ENCODE measurements around the gene KLHL6. TPM values are rescaled to one million over a fixed set of nuclear protein-coding genes. Genes with fewer than 3 reads are reported as not detected.
A peak's percentile ranks its signal among the peaks of the same experiment; 100 is the strongest.

KLHL6 gene
- under 1 TPM; 0.33 to 0.40 TPM for total RNA-seq
- polyA plus RNA-seq (2013, experiment 1 of 2): 0.36 TPM
- 0.58 TPM for polyA plus RNA-seq (2013, experiment 2 of 2)
- long read RNA-seq, experiment 1: 0 reads
- long read RNA-seq, experiment 2: 0 reads
- long read RNA-seq, experiment 3, full-length matches to known transcripts: 2 of 2 reads
- long read RNA-seq, experiment 3, partial matches to known transcripts: 0 of 2 reads
- long read RNA-seq, experiment 3, other reads (novel, unspliced or antisense): 0 of 2 reads
- long read RNA-seq, experiment 4: 0 reads

- TF ChIP-seq CTCF (conservative IDR thresholded peaks at IDR 0.05): no peak
- no peaks in the 10 kb centered on the region for H3K36me3 ChIP-seq (ENCODE audit: control insufficient read depth, insufficient read depth, low read length)
- H3K27me3 ChIP-seq (ENCODE audit: control insufficient read depth, insufficient read depth, low read length, poor library complexity, severe bottlenecking): no peaks in the 10 kb centered on the region
- H3K9ac ChIP-seq (ENCODE audit: extremely low read depth, low read length, poor library complexity, severe bottlenecking): no peak within 1 kb of the TSS
- H3K9me3 ChIP-seq (ENCODE audit: control insufficient read depth, low read length): no peaks in the 10 kb centered on the region
- peaks cover 13% of the 10 kb centered on the region for H3K4me1 ChIP-seq (ENCODE audit: control insufficient read depth, insufficient read depth, low read length)
- Mint-ChIP-seq H3K4me3 (no peak within 1 kb of the TSS), H3K9me3 (no peaks in the 10 kb centered on the region), H3K27ac (no peak within 1 kb of the TSS), H3K36me3 (ENCODE audit: low read depth) (no peaks in the 10 kb centered on the region), H3K27me3 (ENCODE audit: insufficient read depth) (no peaks in the 10 kb centered on the region), H3K4me1 (peaks cover 34% of the 10 kb centered on the region)
- no peak within 1 kb of the TSS for H3K27ac ChIP-seq (ENCODE audit: low read depth, low read length)
- peak; percentile 55 for DNase-seq
- WGBS, 2 experiments (ENCODE audit: insufficient coverage in 1 of 2, insufficient read length in 1 of 2): 89 to 91% methylated on average over 4 to 9 of the region's 9 CpGs
- H3K4me3 ChIP-seq (ENCODE audit: low read length): no peak within 1 kb of the TSS
Measured at GRCh38 chr3:183555541-183556081, at the start of gene KLHL6. KLHL6 (minus strand) TSS chr3:183555706; CDS start chr3:183555653, 53 bp downstream.

GRCh38 chr3:183597959-183598358 is 42.5 kb upstream of the KLHL6 start:
- H3K36me3 ChIP-seq (ENCODE audit: control insufficient read depth, insufficient read depth, low read length): no peaks in the 10 kb centered on the region
- Mint-ChIP-seq H3K36me3 (ENCODE audit: low read depth) (no peaks in the 10 kb centered on the region), H3K27me3 (ENCODE audit: insufficient read depth) (no peaks in the 10 kb centered on the region), H3K27ac (no peak overlapping the region), H3K4me1 (no peaks in the 10 kb centered on the region), H3K4me3 (no peak overlapping the region), H3K9me3 (peaks cover 17% of the 10 kb centered on the region)
- H3K4me3 ChIP-seq (ENCODE audit: low read length): no peak overlapping the region
- no peak for DNase-seq
- no peaks in the 10 kb centered on the region for H3K4me1 ChIP-seq (ENCODE audit: control insufficient read depth, insufficient read depth, low read length)
- no peak overlapping the region for H3K9ac ChIP-seq (ENCODE audit: extremely low read depth, low read length, poor library complexity, severe bottlenecking)
- H3K27me3 ChIP-seq (ENCODE audit: control insufficient read depth, insufficient read depth, low read length, poor library complexity, severe bottlenecking): no peaks in the 10 kb centered on the region
- WGBS, 2 experiments (ENCODE audit: insufficient coverage in 1 of 2, insufficient read length in 1 of 2): 0% methylated on average over 1 of the region's 1 CpG; no CpG with 5 or more reads in 1 of the 2 experiments
- no peak for TF ChIP-seq CTCF (conservative IDR thresholded peaks at IDR 0.05)
- H3K9me3 ChIP-seq (ENCODE audit: control insufficient read depth, low read length): peaks cover 9% of the 10 kb centered on the region
- H3K27ac ChIP-seq (ENCODE audit: low read depth, low read length): no peak overlapping the region

- Histone ChIP-seq H3K4me3 (ENCODE audit: low read length) (no peak overlapping the region), H3K27me3 (ENCODE audit: control insufficient read depth, insufficient read depth, low read length, poor library complexity, severe bottlenecking) (no peaks in the 10 kb centered on the region), H3K36me3 (ENCODE audit: control insufficient read depth, insufficient read depth, low read length) (no peaks in the 10 kb centered on the region), H3K4me1 (ENCODE audit: control insufficient read depth, insufficient read depth, low read length) (no peaks in the 10 kb centered on the region), H3K9me3 (ENCODE audit: control insufficient read depth, low read length) (peaks cover 9% of the 10 kb centered on the region), H3K27ac (ENCODE audit: low read depth, low read length) (no peak overlapping the region), H3K9ac (ENCODE audit: extremely low read depth, low read length, poor library complexity, severe bottlenecking) (no peak overlapping the region)
- 98 to 100% methylated on average over 2 of the region's 2 CpGs for WGBS, 2 experiments (ENCODE audit: insufficient coverage in 1 of 2, insufficient read length in 1 of 2)
- no peaks in the 10 kb centered on the region for H3K36me3 Mint-ChIP-seq (ENCODE audit: low read depth)
- no peak overlapping the region for H3K4me3 Mint-ChIP-seq
- peaks cover 13% of the 10 kb centered on the region for H3K4me1 Mint-ChIP-seq
- no peak for DNase-seq
- TF ChIP-seq CTCF (conservative IDR thresholded peaks at IDR 0.05): no peak
- no peak overlapping the region for H3K27ac Mint-ChIP-seq
- H3K27me3 Mint-ChIP-seq (ENCODE audit: insufficient read depth): no peaks in the 10 kb centered on the region
- peaks cover 17% of the 10 kb centered on the region for H3K9me3 Mint-ChIP-seq
Measured at GRCh38 chr3:183594636-183595035, 39.1 kb upstream of the KLHL6 start.
